ENCODE results near the gene MED4. TPM values are rescaled to one million over a fixed set of nuclear protein-coding genes. Genes with fewer than 3 reads are reported as not detected.
"Not testable (repeated sequence)": the region's sequence is repeated elsewhere in the genome, so short reads cannot be mapped to it uniquely, and the experiment has no call there.

MED4 gene
- total RNA-seq, 4 donors from 2014 or later = 32.8 to 36.8 (median 34.5) TPM

GRCh38 chr13:48068952-48069351 is 26.0 kb downstream of the MED4 start:
- H3K4me3 ChIP-seq (replicated peaks in 1 of 3) = no peak overlapping the region
- H3K4me1 ChIP-seq = no peaks in the 10 kb centered on the region
- no peak for DNase-seq
- no peak for TF ChIP-seq CTCF (IDR thresholded peaks at IDR 0.05)
- TF ChIP-seq POLR2A (IDR thresholded peaks at IDR 0.05) = no peak
- H3K36me3 ChIP-seq = peaks cover 17 to 18% of the 10 kb centered on the region in 2 donors
- WGBS, 2 donors = 96 to 98% methylated on average over 2 of the region's 2 CpGs
- H3K27me3 ChIP-seq = no peaks in the 10 kb centered on the region
- no peak overlapping the region for H3K27ac ChIP-seq
- intact Hi-C loops (cut with DNase I) = no loop called here
- no peaks in the 10 kb centered on the region for H3K9me3 ChIP-seq

GRCh38 chr13:48068036-48068435 is 26.9 kb downstream of the MED4 start:
- H3K9me3 ChIP-seq = no peaks in the 10 kb centered on the region
- intact Hi-C loops (cut with DNase I) = no loop called here
- TF ChIP-seq POLR2A (IDR thresholded peaks at IDR 0.05) (no peak), CTCF (IDR thresholded peaks at IDR 0.05) (no peak)

GRCh38 chr13:48066310-48066989 is 28.5 kb downstream of the MED4 start:
- Histone ChIP-seq H3K4me1 (no peaks in the 10 kb centered on the region), H3K9me3 (no peaks in the 10 kb centered on the region), H3K36me3 (peaks cover 9% of the 10 kb centered on the region in 2 donors), H3K27me3 (no peaks in the 10 kb centered on the region), H3K4me3 (replicated peaks in 1 of 3) (no peak overlapping the region), H3K27ac (no peak overlapping the region)
- DNase-seq = no peak
- intact Hi-C loops (cut with DNase I) = no loop called here
- WGBS, 2 donors = 98% methylated on average over 3 of the region's 3 CpGs
- TF ChIP-seq CTCF (IDR thresholded peaks at IDR 0.05) = no peak
- TF ChIP-seq POLR2A (IDR thresholded peaks at IDR 0.05) = no peak

More at GRCh38 chr13:48068036-48068435, 26.9 kb downstream of the MED4 start:
- no peak overlapping the region for H3K27ac ChIP-seq
- no peak for DNase-seq
- H3K4me1 ChIP-seq = no peaks in the 10 kb centered on the region
- no peak overlapping the region for H3K4me3 ChIP-seq (replicated peaks in 1 of 3)
- H3K36me3 ChIP-seq = peaks cover 17 to 18% of the 10 kb centered on the region in 2 donors
- H3K27me3 ChIP-seq = no peaks in the 10 kb centered on the region

- H3K27ac ChIP-seq; H3K9me3 ChIP-seq; H3K4me1 ChIP-seq; intact Hi-C loops (cut with DNase I); H3K27me3 ChIP-seq; H3K36me3 ChIP-seq; DNase-seq; H3K4me3 ChIP-seq (replicated peaks in 1 of 3): not testable (repeated sequence)
- 56 to 66% methylated on average over 5 of the region's 5 CpGs for WGBS, 2 donors
Observed at GRCh38 chr13:48059951-48060350, 35.0 kb downstream of the MED4 start.

GRCh38 chr13:48058536-48058935 is 36.4 kb downstream of the MED4 start:
- 96 to 98% methylated on average over 6 of the region's 6 CpGs for whole genome bisulfite sequencing, 2 donors
- H3K27me3 ChIP-seq; DNase-seq; H3K4me1 ChIP-seq; H3K9me3 ChIP-seq; intact Hi-C loops (cut with DNase I); H3K4me3 ChIP-seq (replicated peaks in 1 of 3); H3K36me3 ChIP-seq; H3K27ac ChIP-seq: not testable (repeated sequence)

- Histone ChIP-seq H3K36me3 (peaks cover 0 to 3% of the 10 kb centered on the region in 2 donors), H3K4me3 (replicated peaks in 1 of 3) (no peak overlapping the region), H3K4me1 (no peaks in the 10 kb centered on the region), H3K27ac (no peak overlapping the region), H3K9me3 (no peaks in the 10 kb centered on the region), H3K27me3 (no peaks in the 10 kb centered on the region)
- no peak for DNase-seq
- WGBS, 2 donors = 92 to 96% methylated on average over 5 of the region's 5 CpGs
- TF ChIP-seq CTCF (IDR thresholded peaks at IDR 0.05) (no peak), POLR2A (IDR thresholded peaks at IDR 0.05) (no peak)
- intact Hi-C loops (cut with DNase I) = no loop called here
Observed at GRCh38 chr13:48055712-48056111, 39.2 kb downstream of the MED4 start.

Data from thyroid gland (tissue), 4 donors.